Cerebellar nuclear complex (tissue), 1 donor: ENCODE measurements around the gene MICAL3.
"Not testable (repeated sequence)": the region's sequence is repeated elsewhere in the genome, so short reads cannot be mapped to it uniquely, and the experiment has no call there.

ENCODE experiments used
- DNase-seq, 2 experiments: peaks; one replicate each; lab custom pipeline; 2025; lab: John Stamatoyannopoulos, UW

The MICAL3 gene

DNA sequence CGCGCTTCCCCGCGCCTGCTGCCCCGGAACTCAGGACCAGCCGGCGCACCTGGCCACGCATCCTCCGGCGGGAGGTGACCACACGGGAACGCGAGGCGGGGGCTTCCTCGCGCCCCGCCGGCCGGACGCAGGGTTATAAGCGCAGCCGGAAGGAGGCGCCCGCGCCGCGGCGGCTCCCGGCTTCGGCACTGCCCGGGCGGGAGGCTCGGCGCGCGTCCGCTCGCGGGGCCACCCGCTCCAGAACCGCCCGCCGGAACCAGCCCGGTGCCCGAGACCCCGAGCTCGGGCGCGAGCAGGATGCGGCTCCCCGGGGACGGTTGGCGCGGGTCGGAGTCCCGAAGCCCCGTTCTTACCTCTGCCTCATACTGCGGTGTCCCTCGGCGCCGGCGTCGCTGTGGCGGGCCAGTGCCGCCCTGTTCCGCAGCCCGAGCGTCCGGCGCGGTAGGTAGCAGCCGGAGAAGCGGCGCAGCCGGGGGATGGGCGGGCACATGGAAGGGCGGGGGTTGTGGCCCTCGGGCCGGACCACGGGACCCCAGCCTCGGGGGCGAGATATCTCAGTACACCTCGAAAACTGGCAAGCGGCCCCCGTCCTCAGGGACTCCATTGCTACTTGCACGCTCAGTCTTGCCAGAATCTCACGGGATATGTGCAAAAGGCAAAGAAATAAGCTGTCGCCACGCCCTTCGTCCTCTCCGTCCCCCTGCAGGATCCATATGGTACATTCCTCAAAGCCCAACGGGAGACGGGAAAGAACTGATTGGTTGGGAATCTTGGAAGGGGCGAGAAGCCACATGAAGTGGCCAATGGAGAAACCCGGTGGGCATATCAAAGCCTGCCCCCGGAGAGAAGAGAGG is 23.1 kb downstream of the MICAL3 start:
- peak; percentile 60 to 95 for DNase-seq

DNA sequence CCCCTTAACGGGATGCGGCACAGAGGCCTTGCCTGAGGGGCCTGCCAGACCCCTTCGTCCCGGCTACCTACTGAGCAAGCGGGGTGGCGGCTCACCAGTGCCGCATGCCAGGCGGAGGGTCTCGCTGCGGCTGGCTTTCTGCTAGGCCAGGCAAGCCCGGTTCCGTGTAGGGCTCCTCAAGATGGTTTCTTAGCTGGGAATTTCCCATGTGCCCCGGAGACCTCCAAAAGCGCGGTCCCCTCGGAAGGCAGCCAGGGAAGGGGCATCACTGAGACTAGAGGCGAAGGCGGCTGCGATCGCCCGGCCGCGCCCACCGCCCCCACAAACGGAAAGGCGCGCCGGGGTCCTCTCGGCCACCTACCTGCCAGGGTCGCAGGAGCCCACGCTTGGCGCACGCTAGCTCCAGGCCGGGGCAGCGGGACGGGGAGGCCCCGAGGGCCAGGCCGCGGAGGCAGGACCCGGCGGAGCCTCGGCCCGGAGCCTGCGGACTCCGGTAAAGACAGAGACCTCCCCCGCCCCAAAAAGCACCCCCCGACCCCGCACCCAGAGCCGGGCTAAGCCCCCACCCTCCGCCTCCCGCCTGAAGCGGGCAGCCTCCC is 23.8 kb downstream of the MICAL3 start:
- no peak for DNase-seq

DNA sequence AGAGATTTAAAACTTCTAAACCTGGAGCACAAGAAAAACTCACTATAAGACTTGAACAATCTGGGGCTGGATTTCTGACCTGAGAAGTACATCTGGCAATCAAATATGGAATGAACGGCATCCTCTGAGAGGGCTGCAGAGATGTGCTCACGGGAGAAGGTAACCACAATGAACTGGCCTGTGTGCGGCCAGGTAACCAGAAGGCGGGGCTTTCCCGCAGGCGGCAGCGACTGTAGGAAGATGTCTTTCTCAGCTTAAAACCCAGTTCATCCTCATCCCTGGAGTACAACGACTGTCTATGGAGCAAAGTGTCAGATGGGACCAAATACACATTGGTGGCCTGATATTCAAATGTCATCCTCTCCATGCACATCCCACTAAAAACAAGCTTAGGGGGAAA is 24.5 kb downstream of the MICAL3 start:
- DNase-seq, result no peak

DNA sequence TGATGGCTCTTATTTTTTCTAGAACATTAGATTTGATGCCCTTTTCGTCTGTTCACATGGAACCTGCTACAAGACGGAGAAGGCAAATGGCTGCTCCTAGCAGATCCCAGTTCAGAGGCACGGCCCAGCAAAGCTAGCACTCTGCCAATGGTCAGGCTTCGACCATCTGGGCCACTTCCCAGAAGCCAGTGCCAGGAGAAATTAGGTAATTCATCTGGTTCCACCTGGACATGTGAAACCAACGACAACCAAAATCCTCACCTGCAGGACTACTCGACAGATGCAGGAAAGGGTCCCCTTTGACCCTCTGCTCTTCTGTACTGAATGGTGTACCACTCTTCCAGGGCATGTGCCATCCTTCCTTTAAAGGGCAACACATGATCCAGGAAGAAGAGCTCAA is 25.4 kb downstream of the MICAL3 start:
- DNase-seq, result peak; percentile 71 to 79

DNA sequence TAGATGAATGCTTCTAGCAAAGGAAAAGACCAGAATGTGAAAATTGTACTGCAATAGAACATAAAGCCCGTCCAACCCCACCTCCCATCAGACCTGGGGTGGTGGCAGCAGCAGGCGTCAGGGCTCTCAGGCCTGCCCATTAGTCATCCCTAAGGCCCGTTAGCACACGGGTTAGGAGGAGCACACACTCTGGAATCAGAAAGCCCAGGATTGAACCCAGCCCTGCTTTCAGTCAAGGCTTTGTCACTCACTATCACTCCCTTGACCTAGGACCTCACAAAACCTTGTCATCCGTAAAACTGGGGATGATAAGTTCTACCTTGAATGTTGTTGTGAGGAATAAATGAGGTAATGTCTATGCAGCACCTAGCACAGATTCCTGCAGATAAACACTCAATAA is 26.9 kb downstream of the MICAL3 start:
- DNase-seq, result no peak

DNA sequence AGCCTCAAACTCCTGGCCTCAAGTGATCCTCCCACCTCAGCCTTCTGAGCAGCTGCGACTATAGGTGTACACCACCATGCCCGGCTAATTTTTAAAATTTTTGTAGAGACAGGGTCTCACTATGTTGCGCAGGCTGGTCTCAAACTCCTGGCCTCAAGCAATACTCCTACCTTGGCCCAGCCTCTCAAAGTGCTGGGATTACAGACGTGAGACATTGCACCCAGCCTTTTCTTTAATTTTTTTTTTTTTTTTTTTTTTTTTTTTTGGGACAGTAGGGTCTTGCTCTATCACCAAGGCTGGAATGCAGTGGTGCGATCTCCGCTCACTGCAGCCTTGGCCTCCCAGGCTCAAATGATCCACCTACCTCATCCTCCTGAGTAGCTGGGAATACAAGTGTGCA is 29.1 kb downstream of the MICAL3 start:
- not testable (repeated sequence) for DNase-seq

DNA sequence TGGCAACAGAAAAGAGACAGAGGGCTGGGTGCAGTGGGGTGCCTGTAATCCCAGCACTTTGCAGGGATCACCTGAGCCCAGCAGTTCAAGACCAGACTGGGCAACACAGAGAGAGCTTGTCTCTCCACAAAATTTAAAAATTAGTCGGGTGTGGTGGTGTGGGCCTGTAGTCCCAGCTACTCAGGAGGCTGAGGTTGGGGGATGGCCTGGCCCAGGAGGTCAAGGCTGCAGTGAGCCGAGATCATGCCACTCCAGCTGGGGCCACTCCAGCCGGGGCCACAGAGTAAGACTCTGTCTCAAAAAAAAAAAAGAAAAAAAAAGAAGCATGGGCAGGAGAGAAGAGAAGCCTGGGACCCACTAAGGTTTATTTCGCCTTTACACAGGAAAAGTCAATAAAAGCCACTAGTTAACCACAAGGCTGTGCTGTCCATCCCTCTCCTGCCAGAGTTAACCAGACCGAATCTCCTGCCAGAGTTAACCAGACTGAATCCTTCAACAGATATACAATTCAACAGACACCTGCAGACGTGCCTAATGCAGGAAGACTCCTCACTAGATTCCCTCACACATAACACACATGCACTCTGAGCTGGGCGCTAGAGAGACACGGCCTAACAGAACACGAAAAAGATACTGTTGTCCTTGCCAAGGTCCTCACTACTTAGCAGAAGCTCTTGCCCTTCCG is 29.8 kb downstream of the MICAL3 start:
- no peak for DNase-seq

DNA sequence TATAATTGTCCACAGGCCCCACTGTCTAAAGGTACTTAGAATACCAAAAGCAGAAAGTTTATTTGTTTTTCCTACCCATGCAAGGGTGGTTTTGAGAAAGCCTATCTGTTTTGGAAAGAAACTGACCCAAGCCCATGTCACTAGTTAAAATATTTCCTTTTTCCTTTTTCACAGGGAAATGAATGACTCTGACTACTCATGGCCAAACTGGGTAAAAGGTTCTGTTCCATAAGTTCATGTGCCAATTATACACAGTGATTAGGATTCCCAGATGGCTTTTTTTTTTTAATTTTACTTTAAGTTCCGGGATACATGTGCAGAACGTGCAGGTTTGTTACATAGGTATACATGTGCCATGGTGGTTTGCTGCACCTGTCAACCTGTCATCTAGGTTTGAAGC is 31.4 kb downstream of the MICAL3 start:
- not testable (repeated sequence) for DNase-seq

DNA sequence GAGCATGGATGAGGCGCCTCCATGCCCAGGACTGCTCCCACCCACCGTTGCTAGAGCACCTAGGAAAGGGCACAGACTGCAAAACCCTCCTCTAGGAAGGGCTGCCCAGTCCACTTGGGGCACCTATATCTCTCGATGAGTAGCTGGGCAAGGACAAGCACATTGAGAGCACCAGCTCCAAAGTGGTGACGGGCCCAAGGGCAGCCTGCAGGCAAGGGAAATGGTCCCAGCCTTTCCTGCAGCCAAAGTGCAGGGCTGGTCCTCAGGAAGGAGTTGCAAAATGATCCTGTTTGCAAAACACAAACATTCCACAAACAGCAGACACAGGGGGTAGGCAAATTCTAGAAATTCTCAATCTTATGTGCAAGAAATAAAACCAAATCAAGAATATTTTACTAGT is 32.4 kb downstream of the MICAL3 start:
- DNase-seq, result not testable (repeated sequence)

DNA sequence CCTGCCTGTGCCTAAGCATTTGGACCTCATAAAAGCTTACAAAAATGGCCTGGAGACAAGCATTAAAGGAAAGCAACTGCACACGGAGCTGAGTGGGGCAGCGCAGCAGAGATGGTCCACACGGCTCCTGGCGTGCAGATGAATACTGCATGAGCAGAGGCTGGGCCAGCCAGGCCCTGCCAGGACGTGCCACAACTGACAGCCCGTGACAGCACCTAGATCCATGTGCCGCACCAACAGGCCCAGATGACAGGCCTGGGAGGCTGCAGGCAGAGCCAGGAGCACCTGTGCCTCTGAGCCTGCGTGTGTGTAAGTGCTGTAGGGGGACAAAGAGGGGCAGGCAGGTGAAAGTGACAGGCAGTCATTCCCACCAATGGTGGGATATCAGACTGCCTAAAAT is 33.4 kb downstream of the MICAL3 start:
- DNase-seq, result no peak

DNA sequence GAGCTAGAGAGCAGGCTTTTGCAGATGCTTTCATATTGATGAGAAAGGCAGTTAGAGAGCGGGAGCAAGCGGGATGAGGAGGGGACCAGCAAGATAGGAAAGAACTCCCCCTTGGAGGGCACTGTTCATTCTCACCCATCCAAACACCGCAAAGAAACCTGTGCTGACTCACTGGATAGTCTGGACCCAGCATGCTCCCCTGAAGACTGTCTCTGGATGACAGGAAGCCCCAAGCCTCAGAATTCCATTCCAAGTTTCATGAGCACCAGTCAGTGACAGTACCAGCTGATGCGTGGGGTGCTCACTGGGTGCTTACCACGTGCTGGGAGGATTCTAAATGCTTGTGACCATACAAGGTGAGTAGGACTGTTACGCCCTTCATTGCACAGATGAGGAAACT is 34.2 kb downstream of the MICAL3 start:
- no peak for DNase-seq

DNA sequence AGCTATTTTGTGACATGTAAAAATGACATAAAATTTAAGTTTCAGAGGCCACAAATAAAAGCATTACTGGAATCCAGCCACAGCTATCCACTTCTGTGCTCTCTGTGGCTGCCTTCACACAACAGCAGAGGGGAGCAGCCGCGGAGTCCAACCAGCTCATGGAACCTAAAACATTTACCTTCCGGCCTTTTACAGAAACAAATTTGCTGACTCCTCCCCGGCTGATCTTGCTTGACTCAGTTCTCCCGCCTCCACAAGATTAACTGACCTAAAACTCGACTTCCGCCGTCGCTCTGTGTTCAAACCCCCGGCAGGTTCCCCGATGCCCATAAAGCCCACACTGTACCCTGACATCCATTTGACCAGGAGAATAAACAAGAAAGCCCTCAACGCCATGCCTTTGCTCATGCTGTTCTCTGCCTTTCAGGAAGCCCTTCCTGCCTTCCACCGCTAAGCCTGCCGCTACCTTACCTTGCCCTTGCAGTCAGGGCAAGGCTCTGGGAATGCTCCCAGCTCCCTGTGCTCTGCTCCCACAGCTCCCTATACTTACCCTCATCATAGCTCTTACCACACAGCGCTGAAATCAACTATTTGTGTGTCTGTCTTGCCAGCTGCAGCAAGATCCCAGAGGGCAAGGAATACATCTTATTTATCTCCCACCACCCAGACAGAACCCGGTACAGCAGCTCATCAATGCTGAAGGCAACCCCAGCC is 35.4 kb downstream of the MICAL3 start:
- no peak for DNase-seq

DNA sequence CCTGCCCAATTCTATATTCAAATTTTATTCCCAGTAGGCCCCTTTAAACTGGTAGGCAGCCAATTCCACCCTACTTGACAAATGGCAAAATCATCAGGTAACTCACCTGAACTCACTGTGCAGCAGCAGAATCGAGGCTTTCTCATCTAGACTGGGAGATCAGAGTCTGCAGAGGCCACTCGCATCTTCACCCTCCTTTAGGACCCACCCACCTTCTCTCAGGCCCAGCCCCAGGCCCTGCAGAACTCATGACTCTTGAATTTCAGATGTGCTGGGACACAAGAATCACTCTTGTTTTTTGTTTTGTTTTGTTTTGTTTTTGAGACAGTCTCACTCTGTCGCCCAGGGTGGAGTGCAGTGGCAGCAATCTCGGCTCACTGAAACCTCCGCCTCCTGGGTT is 38.8 kb downstream of the MICAL3 start:
- DNase-seq, result no peak

DNA sequence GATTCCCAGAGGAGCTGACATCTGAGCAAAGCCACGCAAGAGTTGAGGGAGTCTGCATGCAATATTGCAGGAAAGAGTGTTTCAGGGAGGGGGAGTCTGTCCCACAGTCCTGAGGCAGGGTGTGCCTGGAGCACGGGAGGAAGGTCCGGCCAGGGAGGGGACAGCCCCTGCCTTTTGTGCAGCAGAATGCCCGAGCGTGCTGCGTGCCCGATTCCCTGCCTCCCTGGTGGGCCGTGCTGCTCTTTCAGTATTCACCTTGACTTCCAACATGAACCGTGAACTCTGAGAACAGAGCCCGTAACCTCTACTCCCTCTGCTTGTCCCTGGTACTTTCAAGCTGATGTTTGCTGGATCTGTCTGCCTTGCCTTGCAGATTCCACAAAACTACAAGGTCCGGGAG is 39.3 kb downstream of the MICAL3 start:
- not testable (repeated sequence) for DNase-seq

DNA sequence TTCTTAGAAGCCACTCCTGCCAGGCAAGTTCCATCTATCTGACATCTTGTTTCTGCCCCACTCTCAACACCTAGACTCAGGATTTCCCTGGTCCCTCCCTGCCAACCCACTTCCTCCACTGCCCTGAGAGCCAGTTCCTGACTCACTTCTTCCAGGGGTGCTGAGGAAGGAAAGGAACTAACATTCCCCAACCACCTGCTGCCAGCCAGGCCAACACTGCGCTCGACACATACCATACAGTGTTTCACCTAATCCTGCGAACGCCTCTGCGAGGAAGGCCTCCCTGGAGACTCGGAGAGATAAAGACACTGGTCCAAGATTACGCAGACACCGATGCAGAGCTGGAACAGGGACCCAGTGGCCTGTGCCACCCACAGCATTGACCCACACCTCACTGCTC is 40.2 kb downstream of the MICAL3 start:
- DNase-seq, result no peak

DNA sequence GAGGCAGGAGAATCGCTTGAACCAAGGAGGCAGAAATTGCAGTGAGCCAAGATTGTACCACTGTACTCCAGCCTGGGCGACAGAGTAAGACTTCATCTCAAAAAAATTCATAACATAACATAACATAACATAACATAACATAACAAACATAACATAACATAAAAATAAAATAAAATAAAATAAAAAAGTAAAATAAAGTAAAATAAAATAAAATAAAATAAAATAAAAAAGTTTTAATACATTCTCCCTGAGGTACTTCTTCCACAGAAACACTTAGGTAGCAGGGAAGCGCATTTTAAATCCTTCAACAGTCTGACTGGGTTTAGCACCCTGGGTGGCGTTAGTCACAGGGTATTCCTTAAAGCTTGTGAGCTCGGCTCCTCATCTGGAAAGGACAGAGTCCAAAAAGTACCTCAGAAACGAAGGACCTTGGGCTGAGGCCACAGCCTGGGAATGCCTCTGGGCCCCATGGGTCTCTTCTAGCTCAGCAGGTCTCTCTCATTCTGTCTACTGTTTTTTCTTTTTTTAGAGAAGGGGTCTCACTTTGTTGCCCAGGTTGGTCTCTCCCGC is 41.7 kb downstream of the MICAL3 start:
- no peak for DNase-seq

DNA sequence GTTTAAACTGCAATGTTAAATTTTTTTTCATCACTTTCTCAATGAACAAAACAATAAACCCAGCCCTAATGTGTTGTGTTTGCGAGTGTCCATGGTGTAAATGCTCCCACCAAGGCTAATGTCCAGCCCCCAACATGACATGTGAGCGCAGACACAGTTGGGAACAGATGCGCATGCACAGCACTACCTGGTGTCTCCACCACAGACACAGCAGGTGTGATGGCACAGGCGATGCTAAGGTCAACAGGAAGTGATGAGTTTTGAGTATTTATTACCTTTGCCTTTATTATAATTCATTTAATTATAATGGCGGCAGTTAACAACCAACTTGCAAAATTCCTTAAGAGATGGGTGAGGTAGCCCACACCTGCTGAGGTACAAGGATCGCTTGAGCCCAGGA is 42.9 kb downstream of the MICAL3 start:
- DNase-seq, result no peak

DNA sequence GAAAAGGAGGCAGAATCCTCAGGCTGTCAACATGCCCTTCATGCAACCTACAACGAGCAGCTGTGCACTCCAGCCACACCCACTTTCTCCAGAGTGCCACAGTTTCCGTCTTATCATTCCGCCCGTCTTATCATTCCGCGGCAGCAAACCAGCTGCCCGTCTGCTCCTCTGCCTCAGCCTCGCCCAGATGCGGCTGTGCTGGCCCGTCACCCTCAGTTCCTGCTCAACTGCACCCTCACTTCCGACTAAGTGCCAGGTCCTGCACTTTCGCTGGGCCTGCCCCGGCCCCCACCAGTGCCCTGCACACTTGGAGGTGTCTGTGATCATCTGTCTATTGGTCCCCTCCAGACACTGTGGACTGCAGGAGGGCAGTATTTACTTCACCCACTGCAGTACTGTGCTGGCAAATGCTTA is 43.7 kb downstream of the MICAL3 start:
- DNase-seq, result no peak

DNA sequence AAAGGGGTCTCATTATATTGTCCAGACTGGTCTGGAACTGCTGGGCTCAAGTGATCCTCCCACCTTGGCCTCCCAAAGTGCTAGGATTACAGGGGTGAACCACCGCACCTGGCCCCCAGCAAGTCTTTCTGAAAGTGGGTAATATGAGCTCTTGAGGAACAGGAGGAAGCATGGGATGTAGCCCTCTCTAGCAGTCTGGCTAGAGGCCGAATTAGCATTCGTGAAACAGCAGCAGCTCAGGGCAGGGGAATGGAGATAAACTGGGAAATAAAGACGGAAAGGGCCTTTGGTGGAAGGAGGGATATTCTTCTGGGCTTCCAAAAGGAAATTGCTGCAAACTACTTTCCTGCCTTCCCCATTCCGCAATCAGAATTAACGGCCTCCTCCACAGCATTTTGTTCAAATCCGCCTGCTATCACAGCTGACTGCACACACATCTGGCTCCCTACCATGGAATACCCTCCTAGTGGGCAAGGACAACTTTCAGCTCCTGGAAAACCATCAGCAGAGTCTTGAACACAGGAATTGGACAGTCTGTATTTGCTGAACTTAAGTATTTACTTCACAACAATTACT is 44.3 kb downstream of the MICAL3 start:
- DNase-seq, result no peak

DNA sequence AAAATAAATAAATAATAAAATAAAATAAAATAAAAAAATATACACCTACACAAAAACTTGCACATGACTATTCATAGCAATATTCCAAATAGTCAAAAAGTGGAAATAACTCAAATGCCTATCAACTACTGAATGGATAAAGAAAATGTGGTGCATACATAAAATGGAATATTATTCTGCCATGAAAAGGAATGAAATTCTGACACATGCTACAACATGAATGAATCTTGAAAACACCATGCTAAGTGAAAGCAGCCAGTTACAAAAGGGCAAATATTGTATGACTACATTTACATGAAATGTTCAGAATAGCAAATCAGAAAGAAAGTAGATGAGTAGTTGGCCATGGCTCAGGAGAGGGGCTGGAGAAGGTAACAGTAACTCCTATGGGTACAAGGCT is 46.3 kb downstream of the MICAL3 start:
- no peak for DNase-seq

DNA sequence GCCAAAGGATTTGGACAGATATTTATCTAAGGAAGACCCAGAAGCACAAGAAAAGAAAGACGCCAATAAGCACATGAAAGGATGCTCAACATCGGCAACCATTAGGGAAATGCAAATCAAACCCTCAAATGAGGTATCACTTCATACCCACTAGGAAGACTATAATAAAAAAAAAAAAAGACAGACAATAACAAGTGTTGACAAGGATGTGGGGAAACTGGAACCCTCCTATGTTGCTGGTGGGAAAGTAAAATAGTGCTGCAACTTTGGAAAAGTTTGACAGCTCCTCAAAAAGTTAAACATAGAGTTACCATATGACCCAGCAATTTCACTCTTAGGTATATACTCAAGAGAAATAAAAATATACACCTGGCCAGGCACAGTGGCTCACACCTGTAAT is 47.0 kb downstream of the MICAL3 start:
- no peak for DNase-seq

DNA sequence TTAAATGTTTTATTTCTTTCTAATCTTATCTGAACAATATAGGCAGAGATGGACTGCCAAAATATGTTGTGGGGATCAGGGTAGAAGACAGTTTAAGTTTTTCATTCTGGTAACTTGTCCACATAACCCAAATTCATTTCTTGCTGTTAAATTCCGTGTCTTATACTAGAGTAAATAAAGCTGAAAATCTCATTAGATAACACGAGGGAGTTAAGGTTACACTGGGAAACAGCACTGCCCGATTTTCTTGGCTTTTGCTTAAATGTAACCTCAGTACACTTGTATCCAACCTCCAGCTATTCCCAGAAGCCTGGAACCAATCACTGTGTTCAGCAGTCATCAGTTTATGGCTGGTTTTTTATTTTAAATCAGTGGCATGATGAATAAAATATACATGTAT is 48.2 kb downstream of the MICAL3 start:
- DNase-seq, result no peak
